ENCODE results near the gene C1GALT1. TPM values are rescaled to one million over a fixed set of nuclear protein-coding genes. Genes with fewer than 3 reads are reported as not detected.

The C1GALT1 gene
- total RNA-seq, 1 experiment from 2014 or later, result 15.6 TPM

GRCh38 chr7:7216279-7216678, 33.9 kb downstream of the C1GALT1 start:
- Histone ChIP-seq H3K36me3 (ENCODE audit: insufficient read depth, low read length, poor library complexity, severe bottlenecking) (no peaks in the 10 kb centered on the region), H3K4me1 (ENCODE audit: insufficient read depth, low read length, poor library complexity, severe bottlenecking) (no peaks in the 10 kb centered on the region), H3K4me3 (ENCODE audit: low read depth, low read length, poor library complexity, severe bottlenecking) (no peak overlapping the region), H3K9me3 (ENCODE audit: low read depth, low read length, poor library complexity, severe bottlenecking) (no peaks in the 10 kb centered on the region), H3K27ac (ENCODE audit: low read depth, low read length, poor library complexity, severe bottlenecking) (no peak overlapping the region), H3K27me3 (replicated peaks; ENCODE audit: insufficient read depth, low read depth, low read length, poor library complexity) (no peaks in the 10 kb centered on the region)
- TF ChIP-seq CTCF (conservative IDR thresholded peaks at IDR 0.05; ENCODE audit: low read depth, low read length), result no peak
- no peak for TF ChIP-seq EZH2 (IDR thresholded peaks at IDR 0.05; ENCODE audit: borderline replicate concordance, low read depth, low read length, poor library complexity, severe bottlenecking)
- BruUV-seq (replicated peaks), result no TSS peak
- POLR2A ChIA-PET (ENCODE audit: low non-redundant PET), result no interaction called here
- CTCF ChIA-PET, result no interaction called here
- intact Hi-C loops (cut with micrococcal nuclease; ENCODE audit: unreplicated experiment), result no loop called here
- DNase-seq (ENCODE audit: low spot score), result no peak

- H3K4me3 ChIP-seq (ENCODE audit: low read depth, low read length, poor library complexity, severe bottlenecking), result no peak overlapping the region
- no peaks in the 10 kb centered on the region for H3K27me3 ChIP-seq (replicated peaks; ENCODE audit: insufficient read depth, low read depth, low read length, poor library complexity)
- BruUV-seq (replicated peaks), result no TSS peak
- H3K27ac ChIP-seq (ENCODE audit: low read depth, low read length, poor library complexity, severe bottlenecking), result no peak overlapping the region
- TF ChIP-seq CTCF (conservative IDR thresholded peaks at IDR 0.05; ENCODE audit: low read depth, low read length), result no peak
- TF ChIP-seq EZH2 (IDR thresholded peaks at IDR 0.05; ENCODE audit: borderline replicate concordance, low read depth, low read length, poor library complexity, severe bottlenecking), result no peak
- ChIA-PET CTCF (no interaction called here), POLR2A (ENCODE audit: low non-redundant PET) (no interaction called here)
- H3K36me3 ChIP-seq (ENCODE audit: insufficient read depth, low read length, poor library complexity, severe bottlenecking), result no peaks in the 10 kb centered on the region
- H3K4me1 ChIP-seq (ENCODE audit: insufficient read depth, low read length, poor library complexity, severe bottlenecking), result no peaks in the 10 kb centered on the region
- H3K9me3 ChIP-seq (ENCODE audit: low read depth, low read length, poor library complexity, severe bottlenecking), result no peaks in the 10 kb centered on the region
- DNase-seq (ENCODE audit: low spot score), result no peak
- intact Hi-C loops (cut with micrococcal nuclease; ENCODE audit: unreplicated experiment), result no loop called here
Measured at GRCh38 chr7:7219216-7219615, 36.9 kb downstream of the C1GALT1 start.

- TF ChIP-seq CTCF (conservative IDR thresholded peaks at IDR 0.05; ENCODE audit: low read depth, low read length) (no peak), EZH2 (IDR thresholded peaks at IDR 0.05; ENCODE audit: borderline replicate concordance, low read depth, low read length, poor library complexity, severe bottlenecking) (no peak)
- CTCF ChIA-PET, result no interaction called here
- POLR2A ChIA-PET (ENCODE audit: low non-redundant PET), result no interaction called here
- Histone ChIP-seq H3K4me1 (ENCODE audit: insufficient read depth, low read length, poor library complexity, severe bottlenecking) (no peaks in the 10 kb centered on the region), H3K27me3 (replicated peaks; ENCODE audit: insufficient read depth, low read depth, low read length, poor library complexity) (no peaks in the 10 kb centered on the region), H3K4me3 (ENCODE audit: low read depth, low read length, poor library complexity, severe bottlenecking) (no peak overlapping the region), H3K9me3 (ENCODE audit: low read depth, low read length, poor library complexity, severe bottlenecking) (no peaks in the 10 kb centered on the region), H3K27ac (ENCODE audit: low read depth, low read length, poor library complexity, severe bottlenecking) (no peak overlapping the region), H3K36me3 (ENCODE audit: insufficient read depth, low read length, poor library complexity, severe bottlenecking) (no peaks in the 10 kb centered on the region)
- BruUV-seq (replicated peaks), result no TSS peak
- intact Hi-C loops (cut with micrococcal nuclease; ENCODE audit: unreplicated experiment), result no loop called here
- no peak for DNase-seq (ENCODE audit: low spot score)
Measured at GRCh38 chr7:7220821-7221220, 38.5 kb downstream of the C1GALT1 start.
